ENCODE measurements around the gene POLE2. TPM values are rescaled to one million over a fixed set of nuclear protein-coding genes. Genes with fewer than 3 reads are reported as not detected.

The POLE2 gene
- total and polyA plus RNA-seq, 2 of the 13 experiments (the other 11 are each of a cell fraction or from before 2014, with no cell fraction given): 16.6 to 37.0 TPM

- no peak for TF ChIP-seq FOXO1 (CRISPR knock-in tag; IDR thresholded peaks at IDR 0.05)
- TF ChIP-seq ZSCAN25 (CRISPR knock-in tag; IDR thresholded peaks at IDR 0.05): peak; percentile 29; the same call in 1 of the 2 replicates
- TF ChIP-seq DR1 (CRISPR knock-in tag; IDR thresholded peaks at IDR 0.05): peak; percentile 78; the same call in 1 of the 2 replicates
- TF ChIP-seq ZBTB42 (CRISPR knock-in tag; IDR thresholded peaks at IDR 0.05): 0 out of 2 replicates have a peak, but pooled peaks have one; percentile 32
- no peak for TF ChIP-seq LRRFIP1 (CRISPR knock-in tag; conservative IDR thresholded peaks at IDR 0.05)
- TF ChIP-seq ZIK1 (CRISPR knock-in tag; IDR thresholded peaks at IDR 0.05; ENCODE audit: borderline replicate concordance, low read depth): 0 out of 2 replicates have a peak, but pooled peaks have one; percentile 46
- TF ChIP-seq, protein P1, sequence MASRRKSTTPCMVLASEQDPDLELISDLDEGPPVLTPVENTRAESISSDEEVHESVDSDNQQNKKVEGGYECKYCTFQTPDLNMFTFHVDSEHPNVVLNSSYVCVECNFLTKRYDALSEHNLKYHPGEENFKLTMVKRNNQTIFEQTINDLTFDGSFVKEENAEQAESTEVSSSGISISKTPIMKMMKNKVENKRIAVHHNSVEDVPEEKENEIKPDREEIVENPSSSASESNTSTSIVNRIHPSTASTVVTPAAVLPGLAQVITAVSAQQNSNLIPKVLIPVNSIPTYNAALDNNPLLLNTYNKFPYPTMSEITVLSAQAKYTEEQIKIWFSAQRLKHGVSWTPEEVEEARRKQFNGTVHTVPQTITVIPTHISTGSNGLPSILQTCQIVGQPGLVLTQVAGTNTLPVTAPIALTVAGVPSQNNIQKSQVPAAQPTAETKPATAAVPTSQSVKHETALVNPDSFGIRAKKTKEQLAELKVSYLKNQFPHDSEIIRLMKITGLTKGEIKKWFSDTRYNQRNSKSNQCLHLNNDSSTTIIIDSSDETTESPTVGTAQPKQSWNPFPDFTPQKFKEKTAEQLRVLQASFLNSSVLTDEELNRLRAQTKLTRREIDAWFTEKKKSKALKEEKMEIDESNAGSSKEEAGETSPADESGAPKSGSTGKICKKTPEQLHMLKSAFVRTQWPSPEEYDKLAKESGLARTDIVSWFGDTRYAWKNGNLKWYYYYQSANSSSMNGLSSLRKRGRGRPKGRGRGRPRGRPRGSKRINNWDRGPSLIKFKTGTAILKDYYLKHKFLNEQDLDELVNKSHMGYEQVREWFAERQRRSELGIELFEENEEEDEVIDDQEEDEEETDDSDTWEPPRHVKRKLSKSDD (CRISPR knock-in tag; IDR thresholded peaks at IDR 0.05; ENCODE audit: low read depth): peak; percentile 27; the same call in 1 of the 2 replicates
- TF ChIP-seq ZBTB38 (CRISPR knock-in tag; IDR thresholded peaks at IDR 0.05): peak; percentile 49; the same call in 1 of the 2 replicates
- TF ChIP-seq, protein P2, sequence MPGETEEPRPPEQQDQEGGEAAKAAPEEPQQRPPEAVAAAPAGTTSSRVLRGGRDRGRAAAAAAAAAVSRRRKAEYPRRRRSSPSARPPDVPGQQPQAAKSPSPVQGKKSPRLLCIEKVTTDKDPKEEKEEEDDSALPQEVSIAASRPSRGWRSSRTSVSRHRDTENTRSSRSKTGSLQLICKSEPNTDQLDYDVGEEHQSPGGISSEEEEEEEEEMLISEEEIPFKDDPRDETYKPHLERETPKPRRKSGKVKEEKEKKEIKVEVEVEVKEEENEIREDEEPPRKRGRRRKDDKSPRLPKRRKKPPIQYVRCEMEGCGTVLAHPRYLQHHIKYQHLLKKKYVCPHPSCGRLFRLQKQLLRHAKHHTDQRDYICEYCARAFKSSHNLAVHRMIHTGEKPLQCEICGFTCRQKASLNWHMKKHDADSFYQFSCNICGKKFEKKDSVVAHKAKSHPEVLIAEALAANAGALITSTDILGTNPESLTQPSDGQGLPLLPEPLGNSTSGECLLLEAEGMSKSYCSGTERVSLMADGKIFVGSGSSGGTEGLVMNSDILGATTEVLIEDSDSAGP (CRISPR knock-in tag; IDR thresholded peaks at IDR 0.05; ENCODE audit: borderline replicate concordance): peak; percentile 53; the same call in 1 of the 2 replicates
- peak; percentile 40 for TF ChIP-seq PHF5A (CRISPR knock-in tag; IDR thresholded peaks at IDR 0.05; ENCODE audit: low read depth, unreplicated experiment)
- TF ChIP-seq ZNF367 (CRISPR knock-in tag; IDR thresholded peaks at IDR 0.05; ENCODE audit: borderline replicate concordance): peak; percentile 15; the same call in 1 of the 2 replicates
- 0 out of 2 replicates have a peak, but pooled peaks have one; percentile 12 for TF ChIP-seq TOE1 (CRISPR knock-in tag; IDR thresholded peaks at IDR 0.05)
- 0 out of 2 replicates have a peak, but pooled peaks have one; percentile 70 for TF ChIP-seq ZNF30 (CRISPR knock-in tag; IDR thresholded peaks at IDR 0.05)
- no peak for TF ChIP-seq KDM6A (CRISPR knock-in tag; IDR thresholded peaks at IDR 0.05; ENCODE audit: low read depth)
- TF ChIP-seq, protein P3, sequence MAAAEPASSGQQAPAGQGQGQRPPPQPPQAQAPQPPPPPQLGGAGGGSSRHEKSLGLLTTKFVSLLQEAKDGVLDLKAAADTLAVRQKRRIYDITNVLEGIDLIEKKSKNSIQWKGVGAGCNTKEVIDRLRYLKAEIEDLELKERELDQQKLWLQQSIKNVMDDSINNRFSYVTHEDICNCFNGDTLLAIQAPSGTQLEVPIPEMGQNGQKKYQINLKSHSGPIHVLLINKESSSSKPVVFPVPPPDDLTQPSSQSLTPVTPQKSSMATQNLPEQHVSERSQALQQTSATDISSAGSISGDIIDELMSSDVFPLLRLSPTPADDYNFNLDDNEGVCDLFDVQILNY (CRISPR knock-in tag; conservative IDR thresholded peaks at IDR 0.05): no peak; the same call in 1 of the 2 replicates
- peak; percentile 88 for TF ChIP-seq ERF (CRISPR knock-in tag; IDR thresholded peaks at IDR 0.05)
- no peak for TF ChIP-seq ZNF121 (CRISPR knock-in tag; IDR thresholded peaks at IDR 0.05)
- peak; percentile 87 for TF ChIP-seq HOXA5 (CRISPR knock-in tag; IDR thresholded peaks at IDR 0.05)
- TF ChIP-seq, protein P4, sequence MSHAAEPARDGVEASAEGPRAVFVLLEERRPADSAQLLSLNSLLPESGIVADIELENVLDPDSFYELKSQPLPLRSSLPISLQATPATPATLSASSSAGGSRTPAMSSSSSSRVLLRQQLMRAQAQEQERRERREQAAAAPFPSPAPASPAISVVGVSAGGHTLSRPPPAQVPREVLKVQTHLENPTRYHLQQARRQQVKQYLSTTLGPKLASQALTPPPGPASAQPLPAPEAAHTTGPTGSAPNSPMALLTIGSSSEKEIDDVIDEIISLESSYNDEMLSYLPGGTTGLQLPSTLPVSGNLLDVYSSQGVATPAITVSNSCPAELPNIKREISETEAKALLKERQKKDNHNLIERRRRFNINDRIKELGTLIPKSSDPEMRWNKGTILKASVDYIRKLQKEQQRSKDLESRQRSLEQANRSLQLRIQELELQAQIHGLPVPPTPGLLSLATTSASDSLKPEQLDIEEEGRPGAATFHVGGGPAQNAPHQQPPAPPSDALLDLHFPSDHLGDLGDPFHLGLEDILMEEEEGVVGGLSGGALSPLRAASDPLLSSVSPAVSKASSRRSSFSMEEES (CRISPR knock-in tag; IDR thresholded peaks at IDR 0.05): peak; percentile 88
These were observed 67.6 kb downstream of the POLE2 start, which contains the start of the genes MGAT2 and RPL36AL (continued) for GRCh38 chr14:49620182-49621113.
